HL-60 (cell line): Measurements from ENCODE around the gene RBM45.

Experiments used
- POLR2AphosphoS5 ChIP-seq: IDR thresholded peaks from 2 replicates; pipeline ENCODE4 v1.6.1; 2012; ENCODE audit warnings: low read depth
- TF ChIP-seq, protein P1 (sequence below): IDR thresholded peaks from one replicate; pipeline ENCODE4 v1.5.1; 2011; ENCODE audit warnings: low read length, control low read depth, inconsistent platforms; ENCODE audit not compliant: insufficient read depth
- TF ChIP-seq, protein P2 (sequence below): IDR thresholded peaks from 2 replicates; pipeline ENCODE4 v1.6.1; 2012; ENCODE audit warnings: low read depth; ENCODE audit not compliant: insufficient replicate concordance

DNA sequence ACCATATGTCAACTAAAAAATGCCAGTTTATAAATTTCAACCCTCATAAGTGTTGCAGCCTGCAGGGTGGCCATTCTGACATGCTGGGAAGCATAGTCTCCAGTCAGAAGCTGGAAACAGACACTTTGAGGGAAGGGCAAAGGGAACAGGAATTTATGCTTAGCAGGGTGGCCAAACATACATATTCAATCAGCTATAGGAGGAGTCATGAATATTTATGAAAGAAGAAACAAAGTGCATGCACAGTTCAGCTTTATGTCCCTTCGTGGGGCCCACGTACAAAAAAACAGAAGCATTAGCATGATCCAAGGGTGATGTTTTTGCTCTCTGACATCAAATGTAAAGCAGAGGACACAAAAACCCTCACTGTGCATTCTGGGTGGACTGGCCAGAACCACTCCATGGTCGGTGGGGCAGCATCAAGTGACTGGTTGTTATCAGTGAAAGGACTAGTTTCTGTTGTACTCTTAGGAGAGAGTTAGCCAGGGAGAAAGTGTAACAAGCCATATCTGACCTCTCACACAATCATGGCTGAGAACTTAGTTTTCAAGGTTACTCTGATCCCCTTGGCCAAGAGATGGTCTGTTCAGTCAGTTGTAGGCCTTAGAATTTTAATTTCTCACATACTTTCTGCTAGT, 29.7 kb upstream of the RBM45 start:
- TF ChIP-seq, protein P1, sequence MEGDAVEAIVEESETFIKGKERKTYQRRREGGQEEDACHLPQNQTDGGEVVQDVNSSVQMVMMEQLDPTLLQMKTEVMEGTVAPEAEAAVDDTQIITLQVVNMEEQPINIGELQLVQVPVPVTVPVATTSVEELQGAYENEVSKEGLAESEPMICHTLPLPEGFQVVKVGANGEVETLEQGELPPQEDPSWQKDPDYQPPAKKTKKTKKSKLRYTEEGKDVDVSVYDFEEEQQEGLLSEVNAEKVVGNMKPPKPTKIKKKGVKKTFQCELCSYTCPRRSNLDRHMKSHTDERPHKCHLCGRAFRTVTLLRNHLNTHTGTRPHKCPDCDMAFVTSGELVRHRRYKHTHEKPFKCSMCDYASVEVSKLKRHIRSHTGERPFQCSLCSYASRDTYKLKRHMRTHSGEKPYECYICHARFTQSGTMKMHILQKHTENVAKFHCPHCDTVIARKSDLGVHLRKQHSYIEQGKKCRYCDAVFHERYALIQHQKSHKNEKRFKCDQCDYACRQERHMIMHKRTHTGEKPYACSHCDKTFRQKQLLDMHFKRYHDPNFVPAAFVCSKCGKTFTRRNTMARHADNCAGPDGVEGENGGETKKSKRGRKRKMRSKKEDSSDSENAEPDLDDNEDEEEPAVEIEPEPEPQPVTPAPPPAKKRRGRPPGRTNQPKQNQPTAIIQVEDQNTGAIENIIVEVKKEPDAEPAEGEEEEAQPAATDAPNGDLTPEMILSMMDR, result no peak
- TF ChIP-seq, protein P2, sequence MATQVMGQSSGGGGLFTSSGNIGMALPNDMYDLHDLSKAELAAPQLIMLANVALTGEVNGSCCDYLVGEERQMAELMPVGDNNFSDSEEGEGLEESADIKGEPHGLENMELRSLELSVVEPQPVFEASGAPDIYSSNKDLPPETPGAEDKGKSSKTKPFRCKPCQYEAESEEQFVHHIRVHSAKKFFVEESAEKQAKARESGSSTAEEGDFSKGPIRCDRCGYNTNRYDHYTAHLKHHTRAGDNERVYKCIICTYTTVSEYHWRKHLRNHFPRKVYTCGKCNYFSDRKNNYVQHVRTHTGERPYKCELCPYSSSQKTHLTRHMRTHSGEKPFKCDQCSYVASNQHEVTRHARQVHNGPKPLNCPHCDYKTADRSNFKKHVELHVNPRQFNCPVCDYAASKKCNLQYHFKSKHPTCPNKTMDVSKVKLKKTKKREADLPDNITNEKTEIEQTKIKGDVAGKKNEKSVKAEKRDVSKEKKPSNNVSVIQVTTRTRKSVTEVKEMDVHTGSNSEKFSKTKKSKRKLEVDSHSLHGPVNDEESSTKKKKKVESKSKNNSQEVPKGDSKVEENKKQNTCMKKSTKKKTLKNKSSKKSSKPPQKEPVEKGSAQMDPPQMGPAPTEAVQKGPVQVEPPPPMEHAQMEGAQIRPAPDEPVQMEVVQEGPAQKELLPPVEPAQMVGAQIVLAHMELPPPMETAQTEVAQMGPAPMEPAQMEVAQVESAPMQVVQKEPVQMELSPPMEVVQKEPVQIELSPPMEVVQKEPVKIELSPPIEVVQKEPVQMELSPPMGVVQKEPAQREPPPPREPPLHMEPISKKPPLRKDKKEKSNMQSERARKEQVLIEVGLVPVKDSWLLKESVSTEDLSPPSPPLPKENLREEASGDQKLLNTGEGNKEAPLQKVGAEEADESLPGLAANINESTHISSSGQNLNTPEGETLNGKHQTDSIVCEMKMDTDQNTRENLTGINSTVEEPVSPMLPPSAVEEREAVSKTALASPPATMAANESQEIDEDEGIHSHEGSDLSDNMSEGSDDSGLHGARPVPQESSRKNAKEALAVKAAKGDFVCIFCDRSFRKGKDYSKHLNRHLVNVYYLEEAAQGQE, result no peak
- no peak for TF ChIP-seq POLR2AphosphoS5
